ENCODE results near the gene BSND. TPM values are rescaled to one million over a fixed set of nuclear protein-coding genes. Genes with fewer than 3 reads are reported as not detected.

Gene BSND
- polyA plus RNA-seq, 1 of the 3 experiments (the other 2 are of a cell fraction): not detected

DNA sequence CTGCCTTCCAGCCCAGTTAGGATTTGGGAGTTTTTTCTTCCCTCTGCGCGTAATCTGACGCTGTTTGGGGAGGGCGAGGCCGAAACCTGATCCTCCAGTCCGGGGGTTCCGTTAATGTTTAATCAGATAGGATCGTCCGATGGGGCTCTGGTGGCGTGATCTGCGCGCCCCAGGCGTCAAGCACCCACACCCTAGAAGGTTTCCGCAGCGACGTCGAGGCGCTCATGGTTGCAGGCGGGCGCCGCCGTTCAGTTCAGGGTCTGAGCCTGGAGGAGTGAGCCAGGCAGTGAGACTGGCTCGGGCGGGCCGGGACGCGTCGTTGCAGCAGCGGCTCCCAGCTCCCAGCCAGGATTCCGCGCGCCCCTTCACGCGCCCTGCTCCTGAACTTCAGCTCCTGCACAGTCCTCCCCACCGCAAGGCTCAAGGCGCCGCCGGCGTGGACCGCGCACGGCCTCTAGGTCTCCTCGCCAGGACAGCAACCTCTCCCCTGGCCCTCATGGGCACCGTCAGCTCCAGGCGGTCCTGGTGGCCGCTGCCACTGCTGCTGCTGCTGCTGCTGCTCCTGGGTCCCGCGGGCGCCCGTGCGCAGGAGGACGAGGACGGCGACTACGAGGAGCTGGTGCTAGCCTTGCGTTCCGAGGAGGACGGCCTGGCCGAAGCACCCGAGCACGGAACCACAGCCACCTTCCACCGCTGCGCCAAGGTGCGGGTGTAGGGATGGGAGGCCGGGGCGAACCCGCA, 40.8 kb downstream of the BSND start, which contains the start of gene PCSK9:
PCSK9 (plus strand) TSS at position 207 of the 741 bp plus-strand sequence; CDS start at position 497, 290 bp downstream.
- peak within 1 kb of the TSS; percentile 62; the same call in 1 of the 2 replicates for H3K4me2 ChIP-seq
- H3K79me2 ChIP-seq (ENCODE audit: insufficient read depth): no peaks in the 10 kb centered on the region
- peaks cover 0 to 16% of the 10 kb centered on the region in 2 experiments; a peak in 1 of 4 replicates for H3K4me1 ChIP-seq (ENCODE audit: control insufficient read depth in 1 of 2, insufficient read depth in 2 of 2, low read depth in 1 of 2, low read length in 1 of 2)
- no peaks in the 10 kb centered on the region for H3K9me2 ChIP-seq
- H2AFZ ChIP-seq (ENCODE audit: low read depth): no peak within 1 kb of the TSS
- H4K20me1 ChIP-seq (ENCODE audit: insufficient read depth): no peaks in the 10 kb centered on the region
- peak within 1 kb of the TSS; percentile 9 to 20; a peak in 2 of 4 replicates for H3K4me3 ChIP-seq (ENCODE audit: low read depth in 2 of 2, low read length in 1 of 2)
- POLR2A ChIA-PET: interaction anchor here (1.5 kb wide), 1 partner anchor 10 kb away, joined by 5 read pairs; no protein-coding TSS in a partner anchor
- H3K27me3 ChIP-seq (ENCODE audit: insufficient read depth): peaks cover 58% of the 10 kb centered on the region
- no peaks in the 10 kb centered on the region for H3K9me3 ChIP-seq
- no peak within 1 kb of the TSS for H3K27ac ChIP-seq (ENCODE audit: low read depth in 2 of 2, low read length in 1 of 2)
- peak; percentile 73 for DNase-seq
- WGBS (ENCODE audit: low lambda C conversion rate): 3% methylated on average over 10 of the region's 67 CpGs
- TF ChIP-seq NRF1 (IDR thresholded peaks at IDR 0.05; ENCODE audit: low read depth, low read length) (no peak), JUND (IDR thresholded peaks at IDR 0.05) (no peak), TEAD4 (IDR thresholded peaks at IDR 0.05; ENCODE audit: borderline replicate concordance, insufficient read depth) (no peak), FOXJ3 (CRISPR knock-in tag; IDR thresholded peaks at IDR 0.05) (no peak), RXRA (IDR thresholded peaks at IDR 0.05; ENCODE audit: borderline replicate concordance, low read depth) (no peak), EP300 (IDR thresholded peaks at IDR 0.05; ENCODE audit: borderline replicate concordance in 1 of 2, low read depth in 1 of 2, low read length in 1 of 2) (no peak), TAF1 (IDR thresholded peaks at IDR 0.05; ENCODE audit: borderline replicate concordance, low read depth, low read length) (no peak), SIN3A (IDR thresholded peaks at IDR 0.05; ENCODE audit: borderline replicate concordance, low read depth, low read length) (no peak), ELF1 (IDR thresholded peaks at IDR 0.05) (no peak), SMC3 (IDR thresholded peaks at IDR 0.05; ENCODE audit: low read depth, low read length) (no peak), FOXM1 (IDR thresholded peaks at IDR 0.05; ENCODE audit: low read depth) (no peak), CHD2 (IDR thresholded peaks at IDR 0.05; ENCODE audit: low read length, partially characterized antibody) (no peak), GATA2 (CRISPR knock-in tag; IDR thresholded peaks at IDR 0.05) (no peak)
- TF ChIP-seq, protein P1, sequence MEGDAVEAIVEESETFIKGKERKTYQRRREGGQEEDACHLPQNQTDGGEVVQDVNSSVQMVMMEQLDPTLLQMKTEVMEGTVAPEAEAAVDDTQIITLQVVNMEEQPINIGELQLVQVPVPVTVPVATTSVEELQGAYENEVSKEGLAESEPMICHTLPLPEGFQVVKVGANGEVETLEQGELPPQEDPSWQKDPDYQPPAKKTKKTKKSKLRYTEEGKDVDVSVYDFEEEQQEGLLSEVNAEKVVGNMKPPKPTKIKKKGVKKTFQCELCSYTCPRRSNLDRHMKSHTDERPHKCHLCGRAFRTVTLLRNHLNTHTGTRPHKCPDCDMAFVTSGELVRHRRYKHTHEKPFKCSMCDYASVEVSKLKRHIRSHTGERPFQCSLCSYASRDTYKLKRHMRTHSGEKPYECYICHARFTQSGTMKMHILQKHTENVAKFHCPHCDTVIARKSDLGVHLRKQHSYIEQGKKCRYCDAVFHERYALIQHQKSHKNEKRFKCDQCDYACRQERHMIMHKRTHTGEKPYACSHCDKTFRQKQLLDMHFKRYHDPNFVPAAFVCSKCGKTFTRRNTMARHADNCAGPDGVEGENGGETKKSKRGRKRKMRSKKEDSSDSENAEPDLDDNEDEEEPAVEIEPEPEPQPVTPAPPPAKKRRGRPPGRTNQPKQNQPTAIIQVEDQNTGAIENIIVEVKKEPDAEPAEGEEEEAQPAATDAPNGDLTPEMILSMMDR (IDR thresholded peaks at IDR 0.05): no peak
- TF ChIP-seq, protein P2, sequence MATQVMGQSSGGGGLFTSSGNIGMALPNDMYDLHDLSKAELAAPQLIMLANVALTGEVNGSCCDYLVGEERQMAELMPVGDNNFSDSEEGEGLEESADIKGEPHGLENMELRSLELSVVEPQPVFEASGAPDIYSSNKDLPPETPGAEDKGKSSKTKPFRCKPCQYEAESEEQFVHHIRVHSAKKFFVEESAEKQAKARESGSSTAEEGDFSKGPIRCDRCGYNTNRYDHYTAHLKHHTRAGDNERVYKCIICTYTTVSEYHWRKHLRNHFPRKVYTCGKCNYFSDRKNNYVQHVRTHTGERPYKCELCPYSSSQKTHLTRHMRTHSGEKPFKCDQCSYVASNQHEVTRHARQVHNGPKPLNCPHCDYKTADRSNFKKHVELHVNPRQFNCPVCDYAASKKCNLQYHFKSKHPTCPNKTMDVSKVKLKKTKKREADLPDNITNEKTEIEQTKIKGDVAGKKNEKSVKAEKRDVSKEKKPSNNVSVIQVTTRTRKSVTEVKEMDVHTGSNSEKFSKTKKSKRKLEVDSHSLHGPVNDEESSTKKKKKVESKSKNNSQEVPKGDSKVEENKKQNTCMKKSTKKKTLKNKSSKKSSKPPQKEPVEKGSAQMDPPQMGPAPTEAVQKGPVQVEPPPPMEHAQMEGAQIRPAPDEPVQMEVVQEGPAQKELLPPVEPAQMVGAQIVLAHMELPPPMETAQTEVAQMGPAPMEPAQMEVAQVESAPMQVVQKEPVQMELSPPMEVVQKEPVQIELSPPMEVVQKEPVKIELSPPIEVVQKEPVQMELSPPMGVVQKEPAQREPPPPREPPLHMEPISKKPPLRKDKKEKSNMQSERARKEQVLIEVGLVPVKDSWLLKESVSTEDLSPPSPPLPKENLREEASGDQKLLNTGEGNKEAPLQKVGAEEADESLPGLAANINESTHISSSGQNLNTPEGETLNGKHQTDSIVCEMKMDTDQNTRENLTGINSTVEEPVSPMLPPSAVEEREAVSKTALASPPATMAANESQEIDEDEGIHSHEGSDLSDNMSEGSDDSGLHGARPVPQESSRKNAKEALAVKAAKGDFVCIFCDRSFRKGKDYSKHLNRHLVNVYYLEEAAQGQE (IDR thresholded peaks at IDR 0.05; ENCODE audit: low read depth, low read length): no peak
- TF ChIP-seq, protein P3, sequence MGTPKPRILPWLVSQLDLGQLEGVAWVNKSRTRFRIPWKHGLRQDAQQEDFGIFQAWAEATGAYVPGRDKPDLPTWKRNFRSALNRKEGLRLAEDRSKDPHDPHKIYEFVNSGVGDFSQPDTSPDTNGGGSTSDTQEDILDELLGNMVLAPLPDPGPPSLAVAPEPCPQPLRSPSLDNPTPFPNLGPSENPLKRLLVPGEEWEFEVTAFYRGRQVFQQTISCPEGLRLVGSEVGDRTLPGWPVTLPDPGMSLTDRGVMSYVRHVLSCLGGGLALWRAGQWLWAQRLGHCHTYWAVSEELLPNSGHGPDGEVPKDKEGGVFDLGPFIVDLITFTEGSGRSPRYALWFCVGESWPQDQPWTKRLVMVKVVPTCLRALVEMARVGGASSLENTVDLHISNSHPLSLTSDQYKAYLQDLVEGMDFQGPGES (IDR thresholded peaks at IDR 0.05; ENCODE audit: low read depth, low read length): no peak
- TF ChIP-seq, protein P4, sequence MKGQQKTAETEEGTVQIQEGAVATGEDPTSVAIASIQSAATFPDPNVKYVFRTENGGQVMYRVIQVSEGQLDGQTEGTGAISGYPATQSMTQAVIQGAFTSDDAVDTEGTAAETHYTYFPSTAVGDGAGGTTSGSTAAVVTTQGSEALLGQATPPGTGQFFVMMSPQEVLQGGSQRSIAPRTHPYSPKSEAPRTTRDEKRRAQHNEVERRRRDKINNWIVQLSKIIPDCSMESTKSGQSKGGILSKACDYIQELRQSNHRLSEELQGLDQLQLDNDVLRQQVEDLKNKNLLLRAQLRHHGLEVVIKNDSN (IDR thresholded peaks at IDR 0.05; ENCODE audit: borderline replicate concordance, low read depth): no peak
- TF ChIP-seq, protein P5, sequence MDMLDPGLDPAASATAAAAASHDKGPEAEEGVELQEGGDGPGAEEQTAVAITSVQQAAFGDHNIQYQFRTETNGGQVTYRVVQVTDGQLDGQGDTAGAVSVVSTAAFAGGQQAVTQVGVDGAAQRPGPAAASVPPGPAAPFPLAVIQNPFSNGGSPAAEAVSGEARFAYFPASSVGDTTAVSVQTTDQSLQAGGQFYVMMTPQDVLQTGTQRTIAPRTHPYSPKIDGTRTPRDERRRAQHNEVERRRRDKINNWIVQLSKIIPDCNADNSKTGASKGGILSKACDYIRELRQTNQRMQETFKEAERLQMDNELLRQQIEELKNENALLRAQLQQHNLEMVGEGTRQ (IDR thresholded peaks at IDR 0.05; ENCODE audit: borderline replicate concordance, low read depth, low read length): no peak
- H3F3A ChIP-seq (replicated peaks; ENCODE audit: insufficient read depth): no peaks in the 10 kb centered on the region
- H3K36me3 ChIP-seq (replicated peaks in 1 of 2; ENCODE audit: control insufficient read depth in 1 of 2, insufficient read depth in 2 of 2, low read length in 1 of 2): no peaks in the 10 kb centered on the region
- CTCF ChIA-PET: interaction anchor here (1.1 to 3.0 kb wide), 3 partner anchors 9 to 88 kb away, joined by 5 to 15 read pairs (median 7); no protein-coding TSS in a partner anchor
- H3K9ac ChIP-seq: no peak within 1 kb of the TSS
